GM20000 (cell line): Measurements from ENCODE around the gene TMEM132A.

Source experiments
- DNase-seq: peaks from one replicate; pipeline ENCODE4 v3.0.0; 2012; ENCODE audit warnings: low spot score
- CTCF ChIP-seq: IDR thresholded peaks from 2 replicates; pipeline ENCODE4 v1.5.1; 2012; ENCODE audit warnings: mild to moderate bottlenecking, control low read depth; ENCODE audit errors: extremely low read depth, missing control alignments

The TMEM132A gene

GRCh38 chr11:60985501-60985900, 61.2 kb downstream of the TMEM132A start:
- no peak for DNase-seq
- TF ChIP-seq CTCF, result no peak

GRCh38 chr11:60985991-60986915, 62.0 kb downstream of the TMEM132A start:
- TF ChIP-seq CTCF, result no peak
- DNase-seq, result no peak
